Measurements from ENCODE around the gene PEX19. TPM values are rescaled to one million over a fixed set of nuclear protein-coding genes. Genes with fewer than 3 reads are reported as not detected.

PEX19 gene
- total and polyA plus RNA-seq, 10 of the 15 experiments (the other 5 are each of a cell fraction or from before 2014, with no cell fraction given): 27.1 to 58.1 (median 39.6) TPM

DNA sequence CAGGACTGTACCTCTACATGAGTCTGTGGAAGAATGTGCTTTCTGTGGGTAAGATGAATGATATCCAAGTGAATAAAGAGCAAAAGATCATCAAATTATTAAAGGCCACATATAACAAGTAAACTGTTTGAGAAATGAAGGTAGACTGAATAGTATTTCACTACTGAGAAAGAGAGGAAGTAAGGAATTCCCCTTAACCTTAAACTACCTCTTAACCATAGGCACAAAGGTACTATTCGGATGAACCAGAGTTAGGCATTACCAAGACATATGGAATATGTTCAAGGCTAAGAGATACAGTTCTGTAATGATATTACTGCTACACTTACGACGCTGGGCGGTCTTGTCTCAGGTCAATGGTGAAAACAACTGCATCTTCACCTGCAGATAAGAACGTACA is 48.1 kb downstream of the PEX19 start:
- WGBS (ENCODE audit: insufficient coverage, insufficient replicate concordance, low lambda C conversion rate, missing lambda C conversion rate): 87% methylated on average over 5 of the region's 5 CpGs
- ChIA-PET SMC1A (ENCODE audit: uncharacterized antibody, unreplicated experiment) (interaction anchor here (0.8 to 5.8 kb wide), 3 partner anchors 15 to 44 kb away, joined by 3 to 19 read pairs (median 3); no protein-coding TSS in a partner anchor), POLR2A (no interaction called here), CTCF (interaction anchor here (1.3 to 2.6 kb wide), 5 partner anchors 15 to 55 kb away, joined by 3 to 14 read pairs (median 5); no protein-coding TSS in a partner anchor), RAD21 (ENCODE audit: unreplicated experiment) (interaction anchor here (1.3 kb wide), 1 partner anchor 15 kb away, joined by 6 read pairs; no protein-coding TSS in a partner anchor)
- Histone ChIP-seq H3K4me2 (ENCODE audit: control insufficient read depth, insufficient read depth) (no peak overlapping the region; the same call in 1 of the 2 replicates), H2AFZ (ENCODE audit: control insufficient read depth, low read depth, low read length) (no peak overlapping the region), H3K4me1 (ENCODE audit: control insufficient read depth, insufficient read depth, low read length) (peaks cover 4% of the 10 kb centered on the region; the same call in 1 of the 2 replicates), H3K27ac (ENCODE audit: control insufficient read depth, insufficient read depth) (peak overlapping the region; percentile 34), H4K20me1 (ENCODE audit: control insufficient read depth, insufficient read depth) (no peaks in the 10 kb centered on the region), H3K4me3 (no peak overlapping the region), H3K36me3 (ENCODE audit: control insufficient read depth in 2 of 2, insufficient read depth in 2 of 2, low read length in 1 of 2) (peaks cover 9 to 31% of the 10 kb centered on the region in 2 experiments), H3K27me3 (replicated peaks in 1 of 2; ENCODE audit: control insufficient read depth in 2 of 2, insufficient read depth in 2 of 2, low read length in 1 of 2) (no peaks in the 10 kb centered on the region), H3K9ac (ENCODE audit: control insufficient read depth, insufficient read depth, low read length) (no peak overlapping the region), H3K9me3 (replicated peaks; ENCODE audit: control insufficient read depth, insufficient read depth, low read length) (no peaks in the 10 kb centered on the region), H3K79me2 (ENCODE audit: control insufficient read depth, insufficient read depth, low read length) (no peaks in the 10 kb centered on the region; the same call in 1 of the 2 replicates)
- intact Hi-C loops (cut with micrococcal nuclease; ENCODE audit: unreplicated experiment) (no loop called here), in situ Hi-C loops (cut with MboI) (no loop called here)
- ATAC-seq (peak; percentile 86), DNase-seq (ENCODE audit: low read depth, low spot score) (no peak), FAIRE-seq (peak; percentile 65)
- no TSS peak for BruUV-seq (replicated peaks)
- TF ChIP-seq SPI1 (IDR thresholded peaks at IDR 0.05; ENCODE audit: borderline replicate concordance, insufficient read depth, low read depth, low read length): peak; percentile 54; the same call in 1 of the 2 replicates
- TF ChIP-seq IKZF1 (conservative IDR thresholded peaks at IDR 0.05): no peak
- TF ChIP-seq, protein P1, sequence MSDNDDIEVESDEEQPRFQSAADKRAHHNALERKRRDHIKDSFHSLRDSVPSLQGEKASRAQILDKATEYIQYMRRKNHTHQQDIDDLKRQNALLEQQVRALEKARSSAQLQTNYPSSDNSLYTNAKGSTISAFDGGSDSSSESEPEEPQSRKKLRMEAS (IDR thresholded peaks at IDR 0.05; ENCODE audit: low read depth, low read length): no peak
- no peak for TF ChIP-seq CBFB (IDR thresholded peaks at IDR 0.05; ENCODE audit: low read depth)
- TF ChIP-seq, protein P2, sequence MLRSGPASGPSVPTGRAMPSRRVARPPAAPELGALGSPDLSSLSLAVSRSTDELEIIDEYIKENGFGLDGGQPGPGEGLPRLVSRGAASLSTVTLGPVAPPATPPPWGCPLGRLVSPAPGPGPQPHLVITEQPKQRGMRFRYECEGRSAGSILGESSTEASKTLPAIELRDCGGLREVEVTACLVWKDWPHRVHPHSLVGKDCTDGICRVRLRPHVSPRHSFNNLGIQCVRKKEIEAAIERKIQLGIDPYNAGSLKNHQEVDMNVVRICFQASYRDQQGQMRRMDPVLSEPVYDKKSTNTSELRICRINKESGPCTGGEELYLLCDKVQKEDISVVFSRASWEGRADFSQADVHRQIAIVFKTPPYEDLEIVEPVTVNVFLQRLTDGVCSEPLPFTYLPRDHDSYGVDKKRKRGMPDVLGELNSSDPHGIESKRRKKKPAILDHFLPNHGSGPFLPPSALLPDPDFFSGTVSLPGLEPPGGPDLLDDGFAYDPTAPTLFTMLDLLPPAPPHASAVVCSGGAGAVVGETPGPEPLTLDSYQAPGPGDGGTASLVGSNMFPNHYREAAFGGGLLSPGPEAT (IDR thresholded peaks at IDR 0.05; ENCODE audit: low read depth): 0 out of 2 replicates have a peak, but pooled peaks have one; percentile 31
- TF ChIP-seq, protein P3, sequence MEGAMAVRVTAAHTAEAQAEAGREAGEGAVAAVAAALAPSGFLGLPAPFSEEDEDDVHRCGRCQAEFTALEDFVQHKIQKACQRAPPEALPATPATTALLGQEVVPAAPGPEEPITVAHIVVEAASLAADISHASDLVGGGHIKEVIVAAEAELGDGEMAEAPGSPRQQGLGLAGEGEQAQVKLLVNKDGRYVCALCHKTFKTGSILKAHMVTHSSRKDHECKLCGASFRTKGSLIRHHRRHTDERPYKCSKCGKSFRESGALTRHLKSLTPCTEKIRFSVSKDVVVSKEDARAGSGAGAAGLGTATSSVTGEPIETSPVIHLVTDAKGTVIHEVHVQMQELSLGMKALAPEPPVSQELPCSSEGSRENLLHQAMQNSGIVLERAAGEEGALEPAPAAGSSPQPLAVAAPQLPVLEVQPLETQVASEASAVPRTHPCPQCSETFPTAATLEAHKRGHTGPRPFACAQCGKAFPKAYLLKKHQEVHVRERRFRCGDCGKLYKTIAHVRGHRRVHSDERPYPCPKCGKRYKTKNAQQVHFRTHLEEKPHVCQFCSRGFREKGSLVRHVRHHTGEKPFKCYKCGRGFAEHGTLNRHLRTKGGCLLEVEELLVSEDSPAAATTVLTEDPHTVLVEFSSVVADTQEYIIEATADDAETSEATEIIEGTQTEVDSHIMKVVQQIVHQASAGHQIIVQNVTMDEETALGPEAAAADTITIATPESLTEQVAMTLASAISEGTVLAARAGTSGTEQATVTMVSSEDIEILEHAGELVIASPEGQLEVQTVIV (IDR thresholded peaks at IDR 0.05; ENCODE audit: borderline replicate concordance, partially characterized antibody): no peak
- TF ChIP-seq FOS (IDR thresholded peaks at IDR 0.05; ENCODE audit: borderline replicate concordance, extremely low read depth, insufficient read length): no peak
- TF ChIP-seq ZBED1 (IDR thresholded peaks at IDR 0.05; ENCODE audit: borderline replicate concordance): no peak
